ENCODE results near the gene TBCEL. TPM values are rescaled to one million over a fixed set of nuclear protein-coding genes. Genes with fewer than 3 reads are reported as not detected.

The TBCEL gene
- total and polyA plus RNA-seq, 12 donors, result 3.9 to 39.9 (median 28.8) TPM

DNA sequence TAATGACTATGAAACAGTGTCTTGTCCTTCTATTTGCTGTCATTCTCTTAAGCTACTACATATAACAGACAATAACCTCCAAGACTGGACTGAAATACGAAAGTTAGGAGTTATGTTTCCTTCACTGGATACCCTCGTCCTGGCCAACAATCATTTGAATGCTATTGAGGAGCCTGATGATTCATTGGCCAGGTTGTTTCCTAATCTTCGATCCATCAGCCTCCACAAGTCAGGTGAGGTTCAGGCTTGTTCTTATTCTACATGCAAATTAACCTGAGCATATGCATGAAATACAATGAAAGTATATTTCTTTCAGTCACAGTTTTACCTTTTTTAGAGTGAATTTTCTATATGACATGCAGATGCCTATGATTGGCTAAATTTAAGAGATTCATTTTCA, 31.2 kb downstream of the TBCEL start:
- WGBS, 2 donors, result 92 to 95% methylated on average over 3 of the region's 3 CpGs

DNA sequence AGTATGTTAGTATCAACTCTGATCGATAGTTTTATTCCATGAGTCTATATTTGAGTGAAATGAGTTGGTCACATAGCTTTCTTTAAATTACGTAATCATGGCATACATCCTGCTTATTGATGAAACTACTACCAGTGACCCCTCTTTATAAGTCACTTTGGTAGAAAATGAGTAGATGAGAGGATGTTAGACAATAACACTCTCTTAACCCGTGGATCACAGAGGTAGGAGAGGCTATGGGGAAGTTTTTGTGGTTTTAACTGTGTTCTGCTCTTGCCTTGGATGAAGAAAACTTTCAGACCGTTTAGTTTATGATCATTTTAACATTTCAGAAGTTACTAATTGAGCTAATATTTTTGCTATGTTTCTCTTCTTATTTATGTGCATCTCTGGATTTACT, 34.0 kb downstream of the TBCEL start:
- WGBS, 2 donors, result 92 to 94% methylated on average over 4 of the region's 4 CpGs
- intact Hi-C loops (cut with DNase I), result no loop called here
- H3K4me1 ChIP-seq, result peaks cover 0 to 11% (median 0%) of the 10 kb centered on the region in 9 donors
- ATAC-seq, result no peak
- no peaks in the 10 kb centered on the region for H3K27me3 ChIP-seq
- TF ChIP-seq, protein P1, sequence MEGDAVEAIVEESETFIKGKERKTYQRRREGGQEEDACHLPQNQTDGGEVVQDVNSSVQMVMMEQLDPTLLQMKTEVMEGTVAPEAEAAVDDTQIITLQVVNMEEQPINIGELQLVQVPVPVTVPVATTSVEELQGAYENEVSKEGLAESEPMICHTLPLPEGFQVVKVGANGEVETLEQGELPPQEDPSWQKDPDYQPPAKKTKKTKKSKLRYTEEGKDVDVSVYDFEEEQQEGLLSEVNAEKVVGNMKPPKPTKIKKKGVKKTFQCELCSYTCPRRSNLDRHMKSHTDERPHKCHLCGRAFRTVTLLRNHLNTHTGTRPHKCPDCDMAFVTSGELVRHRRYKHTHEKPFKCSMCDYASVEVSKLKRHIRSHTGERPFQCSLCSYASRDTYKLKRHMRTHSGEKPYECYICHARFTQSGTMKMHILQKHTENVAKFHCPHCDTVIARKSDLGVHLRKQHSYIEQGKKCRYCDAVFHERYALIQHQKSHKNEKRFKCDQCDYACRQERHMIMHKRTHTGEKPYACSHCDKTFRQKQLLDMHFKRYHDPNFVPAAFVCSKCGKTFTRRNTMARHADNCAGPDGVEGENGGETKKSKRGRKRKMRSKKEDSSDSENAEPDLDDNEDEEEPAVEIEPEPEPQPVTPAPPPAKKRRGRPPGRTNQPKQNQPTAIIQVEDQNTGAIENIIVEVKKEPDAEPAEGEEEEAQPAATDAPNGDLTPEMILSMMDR (IDR thresholded peaks at IDR 0.05), result no peak
- no peaks in the 10 kb centered on the region for H3K9me3 ChIP-seq
- H3K36me3 ChIP-seq, result peaks cover 0 to 100% (median 71%) of the 10 kb centered on the region in 9 donors
- DNase-seq, result no peak
- no peak overlapping the region for H3K27ac ChIP-seq
- no peak overlapping the region for H3K4me3 ChIP-seq

More for the DNA sequence above, 31.2 kb downstream of the TBCEL start:
- TF ChIP-seq, protein P1 (IDR thresholded peaks at IDR 0.05), result no peak
- Histone ChIP-seq H3K4me3 (no peak overlapping the region), H3K27ac (no peak overlapping the region), H3K4me1 (peaks cover 0 to 11% (median 0%) of the 10 kb centered on the region in 9 donors), H3K9me3 (no peaks in the 10 kb centered on the region), H3K27me3 (no peaks in the 10 kb centered on the region), H3K36me3 (peaks cover 0 to 99% (median 58%) of the 10 kb centered on the region in 9 donors)
- no peak for ATAC-seq
- intact Hi-C loops (cut with DNase I), result no loop called here
- no peak for DNase-seq

DNA sequence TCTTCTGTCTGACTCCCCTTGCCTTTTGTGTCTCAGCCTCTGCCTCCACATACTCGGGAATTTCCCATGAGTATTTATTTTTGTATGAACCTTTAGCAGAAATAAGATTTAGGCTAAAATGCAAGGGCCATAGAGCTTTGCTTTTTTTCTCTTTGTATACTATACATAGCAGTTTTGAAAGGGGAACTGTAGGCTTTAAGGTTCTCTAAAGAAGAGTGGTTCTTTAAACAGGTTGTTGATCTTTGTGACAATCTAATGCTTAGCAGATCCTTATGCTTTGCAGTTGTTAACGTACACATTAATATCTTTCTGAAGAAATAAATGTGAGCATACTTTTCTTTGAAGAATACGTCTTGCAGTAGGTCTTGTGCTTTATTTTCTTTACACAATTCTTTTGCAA, 35.0 kb downstream of the TBCEL start:
- ATAC-seq (no peak), DNase-seq (no peak)
- TF ChIP-seq, protein P1 (IDR thresholded peaks at IDR 0.05), result no peak
- 89% methylated on average over 3 of the region's 3 CpGs for WGBS, 2 donors
- H3K4me1 ChIP-seq, result peaks cover 0 to 11% (median 0%) of the 10 kb centered on the region in 9 donors
- H3K9me3 ChIP-seq, result no peaks in the 10 kb centered on the region
- intact Hi-C loops (cut with DNase I), result no loop called here
- H3K36me3 ChIP-seq, result peaks cover 0 to 99% (median 61%) of the 10 kb centered on the region in 9 donors
- no peak overlapping the region for H3K27ac ChIP-seq
- H3K27me3 ChIP-seq, result no peaks in the 10 kb centered on the region
- no peak overlapping the region for H3K4me3 ChIP-seq

DNA sequence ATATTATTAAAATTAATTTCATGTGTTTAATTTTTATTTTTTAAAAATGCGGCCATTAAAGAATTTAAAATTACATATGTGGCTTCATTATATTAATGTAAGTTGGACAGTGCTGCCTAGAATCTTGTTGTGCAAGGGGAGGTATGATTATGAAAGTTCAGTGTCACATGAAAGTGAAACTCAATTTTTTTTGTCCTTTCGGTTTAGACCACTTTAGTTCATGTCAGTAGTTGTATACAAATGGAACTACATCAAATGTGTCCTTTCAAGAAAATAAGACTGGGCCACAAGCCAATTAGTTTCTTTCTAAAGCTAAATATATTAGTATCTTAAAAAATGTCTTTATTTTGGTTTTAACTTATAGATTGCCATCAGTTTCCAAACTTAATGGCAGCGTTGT, 35.7 kb downstream of the TBCEL start:
- ATAC-seq (no peak), DNase-seq (no peak)
- TF ChIP-seq, protein P1 (IDR thresholded peaks at IDR 0.05), result no peak
- Histone ChIP-seq H3K27ac (no peak overlapping the region), H3K9me3 (no peaks in the 10 kb centered on the region), H3K4me1 (peaks cover 0 to 11% (median 0%) of the 10 kb centered on the region in 9 donors), H3K27me3 (no peaks in the 10 kb centered on the region), H3K4me3 (no peak overlapping the region), H3K36me3 (peaks cover 0 to 99% (median 56%) of the 10 kb centered on the region in 9 donors)
- WGBS, 2 donors, result 91% methylated on average over 3 of the region's 3 CpGs
- intact Hi-C loops (cut with DNase I), result no loop called here
